Left ventricle myocardium superior (tissue), 1 donor: ENCODE measurements around the gene USP19. TPM values are rescaled to one million over a fixed set of nuclear protein-coding genes. Genes with fewer than 3 reads are reported as not detected.
A peak's percentile ranks its signal among the peaks of the same experiment; 100 is the strongest.

ENCODE experiments used
- ATAC-seq: fragments of 200-7000 bp; cut with Tn5 transposase; one replicate; pipeline ENCODE4 v1.9.1; 2020; ENCODE audit warnings: mild to moderate bottlenecking, moderate library complexity
- DNase-seq: peaks from one replicate; pipeline ENCODE4 v3.0.0-alpha.2; 2020
- intact Hi-C: fragments of 100-400 bp; cut with micrococcal nuclease; formaldehyde crosslinking; loops from one replicate; pipeline ENCODE4 v1.11.0; 2022
- total RNA-seq: library from RNA; stranded (reverse); fragmentation: NEBNext Ultra II Directional; extraction: Animal tissue kit (Norgen Biotek cat#: 25700); gene quantifications from one replicate; pipeline ENCODE4 v1.2.1, GENCODE V29; 2021
- donor health status: DM: no; HTN: yes; CAD: no; lungs with severe emphysema.

USP19 gene
- total RNA-seq, 1 donor from 2014 or later: 64.6 TPM

GRCh38 chr3:49111347-49111746 is 9.3 kb downstream of the USP19 start:
- intact Hi-C loops: no loop called here
- DNase-seq: no peak
- no peak for ATAC-seq

DNA sequence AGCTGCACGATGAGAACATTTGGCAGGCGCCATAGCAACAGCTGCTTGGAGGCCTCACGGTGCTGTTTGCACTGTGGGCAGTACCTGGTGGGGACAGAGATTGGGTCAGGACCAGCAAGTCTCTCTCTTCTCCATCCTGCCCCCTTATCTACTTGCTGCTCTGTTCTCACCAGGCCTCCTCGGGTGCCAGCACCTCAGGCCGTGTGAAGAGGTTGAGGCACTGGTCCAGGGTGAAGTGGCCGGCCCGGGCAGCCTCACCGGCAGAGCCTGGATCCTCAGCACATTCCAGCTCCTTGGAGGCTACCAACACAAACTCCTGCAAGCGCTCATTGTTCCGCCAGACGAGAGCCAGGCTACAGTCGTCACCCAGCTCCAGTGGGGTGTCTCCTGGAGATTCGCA is 9.8 kb downstream of the USP19 start:
- DNase-seq (no peak), ATAC-seq (peak; percentile 29)
- intact Hi-C loops: no loop called here

DNA sequence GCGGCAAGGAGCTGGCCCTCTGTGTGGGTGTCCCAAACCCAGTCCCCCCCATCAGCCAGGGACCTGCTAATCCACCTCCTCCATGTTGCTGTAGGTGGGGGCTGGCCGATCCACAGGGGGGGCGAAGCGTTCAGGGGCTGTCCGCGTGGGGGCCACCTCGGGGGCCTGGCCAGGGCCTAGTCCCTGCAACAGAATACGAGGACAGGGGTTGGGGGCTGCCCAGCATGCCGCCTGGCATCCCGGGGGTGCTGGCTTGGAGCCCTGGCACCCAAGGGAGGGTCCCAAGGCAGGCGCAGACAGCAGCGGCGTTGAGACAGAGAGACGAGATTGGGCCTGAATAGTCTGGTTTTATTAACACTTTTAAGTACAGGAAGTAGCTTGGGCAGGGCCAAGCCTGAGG is 12.3 kb downstream of the USP19 start:
- intact Hi-C loops: no loop called here
- DNase-seq: no peak
- ATAC-seq: no peak

GRCh38 chr3:49104427-49105291 is 16.0 kb downstream of the USP19 start, which contains the start of gene QARS1:
Gene QARS1 (minus strand): TSS chr3:49104757. CDS start chr3:49104733, 24 bp downstream.
- intact Hi-C loops: no loop called here
- DNase-seq (peak; percentile 96), ATAC-seq (peak; percentile 98)

GRCh38 chr3:49104052-49104426 is 16.6 kb downstream of the USP19 start:
- no peak for DNase-seq
- no peak for ATAC-seq
- intact Hi-C loops: no loop called here

DNA sequence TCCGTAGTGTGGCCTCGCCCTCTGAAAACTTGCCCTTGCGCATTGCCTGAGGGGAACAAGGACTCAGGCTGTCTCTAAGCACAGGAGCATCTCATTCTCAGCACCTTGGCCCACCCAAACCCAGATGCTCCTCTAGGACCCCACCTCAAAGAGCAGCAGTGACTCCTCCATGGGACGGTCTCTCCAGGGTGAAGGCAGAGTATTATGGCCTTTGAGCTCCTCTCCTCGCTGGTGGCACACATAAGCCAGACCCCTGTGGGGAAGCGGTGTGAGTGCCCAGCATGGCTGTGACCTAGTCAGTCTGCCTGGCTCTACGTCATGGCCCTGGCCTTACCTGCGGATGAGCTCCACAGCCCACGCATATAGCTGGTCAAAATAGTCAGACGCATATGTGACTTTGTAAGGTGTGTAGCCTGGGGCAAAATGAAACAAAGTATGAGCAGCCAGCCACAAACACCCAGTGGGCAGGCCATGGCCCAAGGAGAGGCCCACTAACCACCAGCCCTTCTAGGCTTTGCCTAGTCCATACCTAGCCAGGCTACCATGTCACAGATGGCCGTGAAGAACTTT is 20.5 kb downstream of the USP19 start:
- intact Hi-C loops: no loop called here
- DNase-seq (peak; percentile 12), ATAC-seq (no peak)

DNA sequence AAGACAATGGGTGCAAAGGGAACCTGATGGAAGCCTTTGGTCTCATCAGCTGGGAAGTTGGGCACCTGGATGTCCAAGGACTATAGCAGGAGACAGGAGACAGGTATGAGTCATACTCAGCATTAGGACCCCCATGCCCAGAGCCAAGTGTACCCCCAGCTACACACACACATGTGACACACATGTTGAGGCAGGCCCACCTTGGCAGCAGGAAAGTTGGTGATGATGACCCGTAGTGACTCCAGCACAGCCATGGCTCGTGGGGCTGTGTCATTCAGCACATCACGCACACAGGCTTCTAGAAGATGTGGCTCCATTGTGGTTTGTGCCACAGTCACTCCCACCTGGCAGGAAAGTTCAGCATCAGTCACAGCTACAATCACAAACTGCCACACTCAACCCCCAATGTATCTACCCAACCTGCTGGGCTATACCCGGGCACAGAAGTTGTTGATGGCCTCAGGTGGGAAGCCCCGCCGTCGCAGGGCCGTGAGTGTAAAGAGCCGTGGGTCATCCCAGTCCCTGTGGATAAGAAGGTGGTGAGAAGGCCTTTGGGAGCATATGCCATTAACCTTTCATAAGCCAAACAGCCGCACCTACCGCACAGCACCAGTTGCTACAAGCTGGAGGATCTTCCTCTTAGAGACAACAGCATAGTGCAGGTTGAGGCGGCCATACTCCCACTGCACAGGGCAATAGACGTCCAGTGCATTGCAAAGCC is 21.6 kb downstream of the USP19 start:
- DNase-seq: peak; percentile 23
- intact Hi-C loops: no loop called here
- no peak for ATAC-seq

DNA sequence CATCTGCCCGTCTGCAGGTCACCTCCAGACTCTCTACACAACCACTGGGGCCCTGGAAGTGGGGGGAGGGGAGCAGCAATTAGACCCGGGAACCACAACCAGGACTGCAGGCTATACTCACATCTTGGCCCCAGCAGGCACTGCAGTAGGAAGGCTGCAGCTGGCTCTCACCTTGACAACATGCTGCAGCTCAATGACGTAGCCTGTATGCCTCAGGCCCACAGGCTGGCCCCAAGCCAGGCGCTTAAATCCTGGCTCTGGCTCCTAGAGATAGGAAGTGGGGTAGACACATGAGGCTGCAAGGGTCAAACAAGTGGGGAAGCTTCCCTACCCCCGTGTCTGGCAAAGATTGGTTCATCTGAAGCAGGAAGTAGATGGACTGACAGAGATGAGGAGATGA is 22.2 kb downstream of the USP19 start:
- no peak for ATAC-seq
- peak; percentile 81 for DNase-seq
- intact Hi-C loops: no loop called here

GRCh38 chr3:49093853-49094767 is 26.5 kb downstream of the USP19 start, which contains the start of gene QRICH1:
Gene QRICH1 (minus strand): TSS chr3:49094071. CDS start chr3:49077017, 17,054 bp downstream.
- DNase-seq (peak; percentile 98), ATAC-seq (peak; percentile 92)
- intact Hi-C loops: no loop called here

DNA sequence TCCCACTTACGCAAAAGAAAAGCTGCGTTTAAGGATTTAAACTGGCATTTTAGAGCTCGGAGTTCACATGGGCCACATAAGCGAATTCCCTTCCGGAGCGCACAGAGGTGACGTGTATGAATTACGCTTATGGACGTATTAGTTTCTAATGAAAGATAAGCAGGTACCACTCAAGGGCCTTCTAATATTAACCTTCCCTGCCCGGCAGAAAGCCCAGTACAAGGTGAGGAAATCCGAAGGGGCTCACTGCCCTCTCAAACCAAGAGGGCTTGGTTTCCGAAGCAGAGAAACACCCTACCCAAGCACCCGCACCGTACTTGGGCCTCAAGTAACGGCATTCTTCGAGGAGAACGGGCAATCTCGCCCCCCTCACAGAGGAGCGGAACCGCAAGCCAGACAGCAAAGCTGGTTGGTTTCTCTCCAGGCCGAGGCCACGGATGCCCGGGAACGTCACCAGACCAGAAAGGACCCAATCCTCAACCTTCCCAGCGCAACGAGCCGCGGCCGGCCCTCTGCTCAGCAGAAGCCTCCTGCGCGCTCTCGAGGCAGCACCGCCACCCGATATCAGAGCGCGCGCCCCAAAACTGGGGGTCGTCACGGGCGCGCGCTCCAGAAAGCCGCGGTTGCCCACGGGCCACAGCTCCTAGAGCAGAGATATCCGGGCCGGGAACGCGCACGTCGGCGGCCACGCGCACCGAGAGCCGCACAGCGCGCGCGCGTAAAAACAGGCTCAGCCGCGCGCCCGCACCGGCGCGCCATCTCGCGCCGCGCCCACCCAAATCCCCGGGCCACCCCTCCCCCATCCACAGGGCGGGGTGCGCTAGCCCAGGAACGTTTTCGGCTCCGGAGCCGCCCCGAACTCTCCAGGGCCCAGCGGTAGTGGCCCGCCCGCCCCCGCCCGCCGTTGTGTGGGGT is 27.4 kb downstream of the USP19 start:
- ATAC-seq: peak; percentile 59
- peak; percentile 89 for DNase-seq
- intact Hi-C loops: no loop called here

- no peak for ATAC-seq
- no peak for DNase-seq
- intact Hi-C loops: no loop called here
These were observed 39.2 kb downstream of the USP19 start for GRCh38 chr3:49081429-49081828.

DNA sequence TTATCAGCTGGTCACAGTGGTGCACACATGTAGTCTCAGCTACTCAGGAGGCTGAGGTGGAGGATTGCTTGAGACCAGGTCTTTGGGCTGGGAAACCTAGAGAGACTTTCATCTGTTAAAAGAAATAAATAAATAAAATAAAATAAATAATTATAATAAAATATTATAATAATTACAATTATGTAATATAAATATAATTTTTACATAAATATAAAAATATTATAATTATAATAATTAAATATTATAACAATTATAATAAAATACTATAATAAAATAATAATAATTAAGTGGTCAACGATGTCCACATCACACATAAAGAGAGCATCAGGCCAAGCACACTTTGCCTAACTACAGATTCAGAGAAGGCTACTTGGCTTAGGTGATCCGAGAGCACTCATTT is 41.4 kb downstream of the USP19 start:
- intact Hi-C loops: no loop called here
- DNase-seq: no peak

GRCh38 chr3:49076646-49077045 is 44.0 kb downstream of the USP19 start:
- DNase-seq (no peak), ATAC-seq (no peak)
- intact Hi-C loops: no loop called here

More for the DNA sequence above, 41.4 kb downstream of the USP19 start:
- ATAC-seq: no peak

DNA sequence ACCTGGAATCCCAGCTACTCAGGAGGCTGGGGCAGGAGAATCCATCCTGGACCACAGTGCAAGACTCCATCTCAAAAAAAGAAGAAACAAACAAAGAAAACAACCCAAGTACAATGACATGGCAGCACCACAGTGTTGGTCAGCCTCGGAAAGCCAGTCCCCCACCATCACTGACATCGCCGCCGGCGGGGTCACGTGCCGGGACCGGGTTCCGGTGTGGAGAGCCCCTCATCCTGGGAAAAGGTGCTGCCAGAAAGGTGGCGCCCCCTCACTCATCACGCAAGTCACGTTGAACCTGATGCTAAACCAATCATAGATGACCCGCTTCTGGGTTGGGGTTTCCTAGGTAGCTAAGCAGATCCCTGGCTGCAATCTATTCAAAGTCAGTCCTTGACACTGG is 44.5 kb downstream of the USP19 start:
- ATAC-seq (no peak), DNase-seq (no peak)
- intact Hi-C loops: no loop called here
